K562 treated with DMSO at 1 percent for 24 hours (cell line): ENCODE results near the gene TGFB1. TPM values are rescaled to one million over a fixed set of nuclear protein-coding genes. Genes with fewer than 3 reads are reported as not detected.

ENCODE experiments used
- total RNA-seq: library from RNA; unstranded; fragments of 300-600 nt; gene quantifications from 2 replicates; pipeline ENCODE4 v1.2.3, GENCODE V29; 2022; ENCODE audit warnings: low read depth; ENCODE audit not compliant: insufficient read depth

The TGFB1 gene
- total RNA-seq, result 233 and 239 TPM in 2 replicates

DNA sequence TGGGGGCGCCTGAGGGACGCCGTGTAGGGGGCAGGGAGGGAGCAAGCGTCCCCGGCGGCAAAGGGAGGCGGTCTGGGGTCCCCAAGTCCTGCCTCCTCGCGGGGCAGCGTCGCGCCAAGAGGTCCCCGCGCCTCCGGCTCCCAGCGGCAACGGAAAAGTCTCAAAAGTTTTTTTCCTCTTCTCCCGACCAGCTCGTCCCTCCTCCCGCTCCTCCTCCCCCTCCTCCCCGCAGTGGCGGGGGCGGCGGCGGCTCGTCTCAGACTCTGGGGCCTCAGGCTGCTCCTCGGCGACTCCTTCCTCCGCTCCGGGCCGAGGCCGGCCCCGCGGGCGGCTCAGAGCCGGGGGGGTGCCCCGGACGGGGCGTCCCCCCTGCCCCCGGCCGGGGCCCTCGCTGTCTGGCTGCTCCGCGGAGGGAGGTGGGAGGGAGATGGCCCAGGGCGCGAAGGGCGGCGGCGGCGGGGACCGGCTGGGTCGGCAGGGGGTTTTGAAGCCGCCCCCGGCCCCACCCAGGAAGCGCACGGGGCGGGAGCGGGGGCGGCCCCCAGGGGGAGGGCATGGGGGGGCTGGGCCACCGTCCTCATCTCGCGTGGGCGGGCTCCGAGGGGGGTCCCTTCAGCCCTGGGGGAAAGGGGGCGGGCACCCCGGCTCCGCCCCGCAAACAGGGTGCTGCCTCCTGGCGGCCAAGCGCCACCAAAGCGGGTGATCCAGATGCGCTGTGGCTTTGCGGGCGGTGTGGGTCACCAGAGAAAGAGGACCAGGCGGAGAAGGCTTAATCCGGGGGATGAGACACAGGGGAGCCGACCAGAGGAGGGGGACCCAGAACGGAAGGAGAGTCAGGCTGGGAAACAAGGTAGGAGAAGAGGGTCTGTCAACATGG lies at the start of gene TGFB1:
TSS of gene TGFB1 (minus strand) at position 457 of the 877 bp plus-strand sequence. CDS start 878 bp downstream, outside the sequence.

DNA sequence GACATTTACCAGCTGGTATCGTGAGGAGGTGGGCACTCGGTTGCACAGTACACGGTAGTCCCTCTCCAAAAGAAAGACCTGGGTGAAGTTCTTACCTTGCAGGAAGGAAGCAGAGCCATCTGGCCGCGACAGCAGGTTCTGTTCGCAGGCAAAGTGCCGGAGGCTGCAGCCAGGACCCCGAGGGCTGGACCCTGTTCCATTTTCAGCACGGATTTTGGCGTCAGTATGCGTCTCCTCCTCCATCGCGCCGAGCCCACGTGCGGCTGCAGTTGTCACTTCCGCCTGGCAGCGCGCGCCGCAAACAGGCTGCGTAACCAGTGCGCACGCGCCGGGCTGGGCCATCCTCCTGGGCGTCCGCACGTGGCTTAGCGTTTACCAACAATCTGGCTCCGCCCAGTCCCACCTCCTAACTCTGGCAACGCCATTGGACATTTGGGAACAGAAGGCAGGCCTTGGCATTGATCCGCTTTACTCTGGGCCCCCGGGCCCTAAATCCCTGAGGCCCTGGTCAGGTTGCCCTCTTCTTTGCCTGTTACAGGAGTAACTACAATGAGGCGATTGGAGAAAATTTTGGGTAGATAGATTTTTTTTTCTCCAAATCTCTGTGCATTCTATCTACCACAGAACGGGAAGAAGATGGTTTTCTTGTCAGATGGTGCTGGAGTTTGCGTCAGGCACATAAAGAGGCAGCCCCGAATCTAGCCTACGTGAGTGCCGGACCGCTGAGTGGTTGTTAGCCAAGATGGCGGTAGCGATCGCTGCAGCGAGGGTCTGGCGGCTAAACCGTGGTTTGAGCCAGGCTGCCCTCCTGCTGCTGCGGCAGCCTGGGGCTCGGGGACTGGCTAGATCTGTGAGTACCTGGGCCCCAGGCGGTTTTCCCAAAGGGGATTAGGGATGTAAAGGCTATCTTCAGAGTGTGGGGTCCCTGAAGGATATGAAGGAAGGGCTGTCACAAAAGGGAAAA lies 43.6 kb upstream of the TGFB1 start, which contains the start of the genes BCKDHA and EXOSC5:
TSS of gene BCKDHA (plus strand) at position 733 of the 964 bp plus-strand sequence. CDS start at position 743, 10 bp downstream.
TSS of gene EXOSC5 (minus strand) at position 274 of the 964 bp plus-strand sequence. CDS start at position 243, 31 bp downstream.

DNA sequence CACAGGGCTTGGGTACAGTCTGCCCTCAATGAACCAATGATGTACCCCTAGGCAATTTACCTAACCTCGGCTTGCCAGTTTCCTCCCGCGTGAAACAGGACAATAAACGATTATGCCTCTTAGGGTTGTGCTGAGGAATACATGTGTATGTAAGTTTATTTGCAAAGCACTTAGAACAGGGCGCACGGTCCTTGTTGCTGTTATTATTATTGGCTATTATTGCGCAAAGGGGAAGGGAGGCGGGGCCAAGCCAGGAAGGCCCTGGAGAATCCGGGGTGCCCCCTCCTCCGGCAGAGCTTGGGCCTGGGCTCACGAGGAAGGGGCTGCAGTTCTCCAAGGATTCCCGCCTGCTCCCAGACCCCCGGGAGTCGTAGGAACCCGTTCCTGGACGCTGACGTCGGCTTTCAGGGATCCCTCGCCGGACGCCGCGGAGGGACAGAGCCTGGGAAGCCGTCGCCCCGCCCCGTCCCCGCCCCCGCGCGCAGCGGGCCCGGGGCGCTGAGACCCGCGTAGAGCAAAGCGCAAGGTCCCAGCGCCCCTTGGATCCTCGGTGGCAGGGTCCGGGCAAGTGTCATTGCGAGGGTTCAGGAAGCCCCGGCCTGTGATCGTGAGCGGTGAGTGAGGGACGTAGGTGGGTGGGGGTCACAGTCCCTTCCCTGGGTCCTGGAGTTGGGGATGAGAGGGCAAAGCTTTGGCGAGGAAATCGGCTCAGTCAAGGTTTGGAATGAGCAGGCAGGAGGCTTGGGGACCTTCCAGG lies 22.7 kb upstream of the TGFB1 start, which contains the start of gene TMEM91:
TSS of gene TMEM91 (plus strand) at position 293 of the 757 bp plus-strand sequence. CDS start 1,777 bp downstream, outside the sequence.

DNA sequence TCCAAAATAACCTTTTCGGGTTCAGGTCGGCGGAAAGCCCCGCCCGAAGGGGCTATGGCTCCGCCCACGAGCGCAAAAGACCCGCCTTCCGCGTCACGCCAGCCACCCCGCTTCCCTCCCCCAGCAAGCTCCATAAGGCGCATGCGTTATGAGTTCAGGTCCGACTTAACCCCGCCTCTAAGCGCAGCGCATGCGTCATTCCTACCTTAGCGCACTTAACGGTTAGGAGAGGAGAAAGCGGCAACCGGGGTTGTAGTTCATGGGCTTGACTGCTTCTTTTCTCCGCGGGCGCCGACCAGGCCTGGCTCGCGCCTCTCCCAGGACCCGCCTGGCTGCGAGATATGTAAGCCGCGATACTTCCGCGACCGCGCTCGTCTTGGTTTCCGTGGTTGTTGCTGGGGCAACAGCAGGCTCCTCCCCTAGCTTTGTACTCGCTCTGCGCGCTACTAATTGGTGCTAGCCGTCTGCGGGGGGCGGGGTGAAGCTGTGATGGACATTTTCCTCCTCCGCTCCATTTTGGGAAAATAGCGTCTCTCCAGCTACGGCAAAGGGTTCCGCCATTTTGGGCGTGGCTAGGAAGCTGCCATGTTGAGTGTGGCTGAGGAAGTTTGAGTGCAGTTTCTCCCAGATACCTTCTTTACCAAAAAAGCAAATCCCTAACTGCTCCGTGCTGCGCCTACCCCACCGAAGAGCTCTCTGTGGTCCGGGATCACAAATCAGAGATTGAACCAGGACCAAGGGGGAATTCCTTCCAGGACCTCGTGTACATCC lies 10.2 kb upstream of the TGFB1 start, which contains the start of gene B9D2:
TSS of gene B9D2 (minus strand) at position 397 of the 771 bp plus-strand sequence. CDS start 630 bp downstream, outside the sequence.

DNA sequence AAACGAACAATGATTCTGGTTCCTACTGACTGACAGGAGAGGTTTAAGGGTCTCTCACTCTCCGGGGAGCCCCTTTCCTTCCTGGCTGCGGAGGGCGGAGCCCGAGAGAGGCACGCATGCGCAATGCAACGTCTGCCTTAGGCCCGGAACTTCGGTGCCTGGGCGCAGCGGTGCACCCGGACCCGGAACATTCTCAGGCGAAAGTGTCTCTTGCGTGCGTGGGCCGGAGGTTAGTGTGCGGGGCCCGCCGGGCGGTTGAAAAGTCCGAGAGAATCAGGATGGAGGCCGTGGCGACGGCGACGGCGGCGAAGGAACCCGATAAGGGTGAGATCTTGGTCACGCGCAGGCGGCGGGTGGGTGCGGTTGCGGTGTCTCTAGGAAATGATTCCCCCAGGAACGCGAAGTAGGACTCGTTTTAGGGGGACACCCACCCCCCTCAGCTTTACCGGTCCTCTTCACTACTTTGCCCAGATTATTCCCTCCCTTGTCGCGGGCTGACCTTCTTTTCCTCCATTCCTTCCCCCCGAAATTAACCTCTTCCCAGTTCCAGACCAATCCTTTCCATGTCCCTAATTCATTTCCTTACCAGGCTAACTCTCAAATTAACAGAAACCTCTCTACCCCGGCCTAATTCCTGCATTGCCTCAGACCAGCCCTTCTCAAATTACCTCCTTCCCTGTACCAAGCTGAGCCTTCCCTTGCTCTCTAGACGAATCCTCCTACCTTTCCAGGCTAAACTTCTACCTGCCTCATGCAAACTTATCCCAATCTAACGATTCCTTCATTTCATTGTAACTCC lies 43.5 kb downstream of the TGFB1 start, which contains the start of gene CCDC97:
TSS of gene CCDC97 (plus strand) at position 140 of the 799 bp plus-strand sequence. CDS start at position 279, 139 bp downstream.

Other genes starting within 250 kb of the TGFB1 start
- 2.0 and 6.4 TPM in 2 replicates for gene CYP2F1, start 239.5 kb downstream of the TGFB1 start, total RNA-seq
- 1.3 and 4.7 TPM in 2 replicates for gene CYP2S1, start 160.7 kb downstream of the TGFB1 start, total RNA-seq
- 0.47 and 0.88 TPM in 2 replicates for gene AXL, start 134.7 kb downstream of the TGFB1 start, total RNA-seq
- gene HNRNPUL1, start 89.5 kb downstream of the TGFB1 start, total RNA-seq, result 148 and 151 TPM in 2 replicates
- gene CCDC97, start 43.8 kb downstream of the TGFB1 start, total RNA-seq, result 39.1 and 39.2 TPM in 2 replicates
- gene B9D2, start 10.2 kb upstream of the TGFB1 start, total RNA-seq, result 10.7 and 16.9 TPM in 2 replicates
- gene TMEM91, start 22.6 kb upstream of the TGFB1 start, total RNA-seq, result 7.0 and 7.3 TPM in 2 replicates
- 33.9 and 44.8 TPM in 2 replicates for gene EXOSC5, start 43.4 kb upstream of the TGFB1 start, total RNA-seq
- 72.3 and 74.8 TPM in 2 replicates for gene BCKDHA, start 43.9 kb upstream of the TGFB1 start, total RNA-seq
- 9.5 and 14.8 TPM in 2 replicates for gene B3GNT8, start 73.5 kb upstream of the TGFB1 start, total RNA-seq
- gene DMAC2, start 86.0 kb upstream of the TGFB1 start, total RNA-seq, result 68.0 and 75.7 TPM in 2 replicates
- not detected in 2 replicates for gene ERICH4, start 89.2 kb upstream of the TGFB1 start, total RNA-seq
- 1.2 and 1.6 TPM in 2 replicates for gene CEACAM21, start 222.2 kb upstream of the TGFB1 start, total RNA-seq